Body of pancreas (tissue), 4 donors: ENCODE measurements around the gene LGALS4. TPM values are rescaled to one million over a fixed set of nuclear protein-coding genes. Genes with fewer than 3 reads are reported as not detected.
"Not testable (repeated sequence)": the region's sequence is repeated elsewhere in the genome, so short reads cannot be mapped to it uniquely, and the experiment has no call there.

ENCODE experiments used
- ATAC-seq: fragments of 150-250 bp; one replicate; pipeline ENCODE4 v1.9.1; 2016
- DNase-seq, 4 donors: peaks; one replicate each; pipeline ENCODE4 v3.0.0-alpha.2; 2019
- H3K27ac ChIP-seq, 4 donors: fragments of 200-600 bp; sonication (generic); 1 replicate in 3 of 4; 2 replicates in 1 of 4; pipeline versions ENCODE4 v1.5.1 to v1.6.1; 2016 to 2019; ENCODE audit warnings: mild to moderate bottlenecking in 1 of 4, mixed read lengths in 1 of 4, moderate library complexity in 1 of 4
- H3K27me3 ChIP-seq, 2 donors: fragments of 200-600 bp; sonication (generic); one replicate each; pipeline ENCODE4 v1.6.0; 2016; ENCODE audit warnings: mild to moderate bottlenecking in 1 of 2
- H3K36me3 ChIP-seq, 2 donors: fragments of 200-600 bp; sonication (generic); replicated peaks in 1 of 2; 2 replicates each; pipeline ENCODE4 v1.5.1; 2016; ENCODE audit warnings: low read depth in 2 of 2; ENCODE audit not compliant: insufficient read depth in 1 of 2
- H3K4me1 ChIP-seq: fragments of 200-600 bp; sonication (generic); one replicate; pipeline ENCODE4 v1.6.0; 2016
- H3K4me3 ChIP-seq, 2 donors: fragments of 200-600 bp; sonication (generic); 1 replicate in 1 of 2; 2 replicates in 1 of 2; pipeline ENCODE4 v1.5.1; 2016 to 2019
- H3K9me3 ChIP-seq, 3 donors: fragments of 200-600 bp; sonication (generic); 1 replicate in 2 of 3; 2 replicates in 1 of 3; pipeline ENCODE4 v1.5.1; 2016
- POLR2A ChIP-seq, 3 donors: fragments of 450-650 bp; IDR thresholded peaks; one replicate each; pipeline ENCODE4 v1.6.1; 2016; ENCODE audit warnings: antibody characterized with exemption in 3 of 3, mild to moderate bottlenecking in 2 of 3
- WGBS, 2 donors: methylation state at CpG; one replicate each; pipeline ENCODE4 v1.1.5; 2017; 5-methylcytosine and 5-hydroxymethylcytosine counted together
- intact Hi-C: fragments of 100-400 bp; cut with DNase I; formaldehyde crosslinking; loops from one replicate; pipeline ENCODE4 v1.15.1; 2023
- total RNA-seq, 2 donors: library from RNA; depleted of rRNA; stranded (reverse); fragments of >200 nt; gene quantifications; one replicate each; pipeline ENCODE4 v1.1.0, GENCODE V29; 2016
- TF ChIP-seq, protein P1 (sequence below), 7 experiments: fragments of 450-650 bp in 4 of 7; fragments of 200-600 bp in 3 of 7; sonication (generic) in 3 of 7; IDR thresholded peaks; one replicate each; pipeline ENCODE4 v1.5.1; 2016 to 2019; ENCODE audit warnings: antibody characterized with exemption in 7 of 7

Gene LGALS4
- total RNA-seq, 2 donors from 2014 or later, result 54.1 to 153 TPM

DNA sequence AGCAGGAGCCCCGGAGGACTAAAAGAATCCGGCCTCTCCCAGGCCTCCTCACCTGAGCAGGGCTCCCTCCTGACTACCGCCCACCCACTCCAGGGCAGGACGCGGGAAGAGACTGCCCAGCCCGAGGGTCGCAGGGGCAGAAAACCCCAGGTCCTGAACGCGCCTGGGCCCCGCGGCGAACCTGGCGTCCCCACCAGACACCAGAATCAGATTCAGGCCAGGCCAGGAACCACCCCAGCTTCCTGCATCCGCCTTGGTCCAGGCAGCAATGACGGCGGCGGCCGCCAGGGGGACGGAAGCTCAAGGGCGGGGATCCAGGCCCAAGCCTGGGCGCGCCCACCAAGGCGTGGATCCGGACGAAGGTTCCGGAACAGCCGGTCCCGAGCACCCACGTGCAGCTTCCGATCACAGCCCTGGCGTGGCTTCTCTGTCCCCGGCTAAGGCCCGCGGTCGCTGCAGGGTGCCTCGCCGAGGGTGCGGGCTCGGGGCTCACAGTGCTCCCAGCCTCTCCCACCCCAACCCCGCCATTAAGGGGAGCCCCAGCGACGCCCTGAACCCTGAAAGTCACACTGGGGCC, 43.0 kb downstream of the LGALS4 start:
- TF ChIP-seq POLR2A (IDR thresholded peaks at IDR 0.05), result peak in 1 of 3 donors; percentile 27
- TF ChIP-seq, protein P1, sequence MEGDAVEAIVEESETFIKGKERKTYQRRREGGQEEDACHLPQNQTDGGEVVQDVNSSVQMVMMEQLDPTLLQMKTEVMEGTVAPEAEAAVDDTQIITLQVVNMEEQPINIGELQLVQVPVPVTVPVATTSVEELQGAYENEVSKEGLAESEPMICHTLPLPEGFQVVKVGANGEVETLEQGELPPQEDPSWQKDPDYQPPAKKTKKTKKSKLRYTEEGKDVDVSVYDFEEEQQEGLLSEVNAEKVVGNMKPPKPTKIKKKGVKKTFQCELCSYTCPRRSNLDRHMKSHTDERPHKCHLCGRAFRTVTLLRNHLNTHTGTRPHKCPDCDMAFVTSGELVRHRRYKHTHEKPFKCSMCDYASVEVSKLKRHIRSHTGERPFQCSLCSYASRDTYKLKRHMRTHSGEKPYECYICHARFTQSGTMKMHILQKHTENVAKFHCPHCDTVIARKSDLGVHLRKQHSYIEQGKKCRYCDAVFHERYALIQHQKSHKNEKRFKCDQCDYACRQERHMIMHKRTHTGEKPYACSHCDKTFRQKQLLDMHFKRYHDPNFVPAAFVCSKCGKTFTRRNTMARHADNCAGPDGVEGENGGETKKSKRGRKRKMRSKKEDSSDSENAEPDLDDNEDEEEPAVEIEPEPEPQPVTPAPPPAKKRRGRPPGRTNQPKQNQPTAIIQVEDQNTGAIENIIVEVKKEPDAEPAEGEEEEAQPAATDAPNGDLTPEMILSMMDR (IDR thresholded peaks at IDR 0.05), result peak in 6 of 7 experiments; percentile 47 to 87 (median 74)
- peak; percentile 67 for ATAC-seq
- H3K9me3 ChIP-seq, result no peaks in the 10 kb centered on the region
- H3K27me3 ChIP-seq, result no peaks in the 10 kb centered on the region
- peak; percentile 62 to 84 (median 81) for DNase-seq
- 26 to 67% methylated on average over 7 to 42 of the region's 42 CpGs for WGBS, 2 donors
- intact Hi-C loops, result no loop called here
- H3K27ac ChIP-seq, result peak overlapping the region in 1 of 4 donors; percentile 46
- H3K36me3 ChIP-seq, result no peaks in the 10 kb centered on the region
- peaks cover 4% of the 10 kb centered on the region for H3K4me1 ChIP-seq
- H3K4me3 ChIP-seq, result no peak overlapping the region

DNA sequence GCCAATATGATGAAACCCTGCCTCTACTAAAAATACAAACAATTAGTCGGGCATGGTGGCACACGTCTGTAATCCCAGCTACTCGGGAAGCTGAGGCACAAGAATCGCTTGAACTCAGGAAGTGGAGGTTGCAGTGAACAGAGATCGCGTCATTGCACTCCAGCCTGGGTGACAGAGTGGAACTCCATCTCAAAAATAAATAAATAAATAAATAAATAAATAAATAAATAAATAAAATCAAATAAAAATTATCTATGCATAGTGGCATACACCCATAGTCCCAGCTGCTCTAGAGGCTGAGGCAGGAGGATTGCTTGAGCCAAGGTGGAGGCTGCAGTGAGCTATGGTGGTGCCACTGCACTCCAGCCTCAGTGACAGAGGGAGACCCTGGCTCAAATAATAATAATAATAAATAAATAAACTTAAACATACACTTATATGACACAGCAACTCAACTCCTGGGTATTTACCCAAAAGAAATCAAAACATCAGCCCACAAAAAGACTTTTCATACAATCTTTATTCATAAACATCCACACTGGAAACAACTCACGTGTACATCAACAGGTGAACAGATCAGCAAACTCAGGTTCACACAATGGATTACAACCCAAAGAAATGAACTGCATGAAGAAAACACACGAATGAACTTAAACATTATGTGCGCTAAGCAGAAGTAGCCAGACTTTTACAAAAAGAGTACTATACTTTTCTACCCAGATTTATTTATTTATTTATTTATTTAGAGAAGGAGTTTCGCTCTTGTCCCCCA, 46.3 kb downstream of the LGALS4 start:
- Histone ChIP-seq H3K4me3 (no peak overlapping the region), H3K9me3 (no peaks in the 10 kb centered on the region), H3K4me1 (peaks cover 9% of the 10 kb centered on the region), H3K27ac (no peak overlapping the region), H3K27me3 (no peaks in the 10 kb centered on the region), H3K36me3 (no peaks in the 10 kb centered on the region)
- intact Hi-C loops, result no loop called here
- WGBS, 2 donors, result 80 to 83% methylated on average over 10 of the region's 10 CpGs
- no peak for ATAC-seq
- DNase-seq, result no peak
- no peak for TF ChIP-seq POLR2A (IDR thresholded peaks at IDR 0.05)
- TF ChIP-seq, protein P1 (IDR thresholded peaks at IDR 0.05), result no peak

DNA sequence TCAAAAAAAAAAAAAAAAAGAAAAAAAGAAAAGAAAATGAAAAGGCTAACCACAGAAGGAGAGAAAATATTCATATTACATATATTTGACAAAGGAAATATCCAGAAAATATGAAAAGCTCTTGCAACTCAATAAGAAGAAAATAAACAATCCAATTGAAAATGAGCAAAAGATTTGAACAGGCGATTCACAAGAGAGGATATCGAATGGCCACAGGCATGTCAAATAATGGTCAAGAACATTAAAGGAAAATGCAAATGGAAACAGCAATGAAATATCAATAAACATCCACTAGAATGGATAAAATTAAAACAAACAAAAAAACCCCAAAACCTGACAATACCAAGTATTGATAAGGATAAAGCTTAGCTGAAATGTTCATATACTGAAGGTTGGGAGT, 47.5 kb downstream of the LGALS4 start:
- no peak overlapping the region for H3K27ac ChIP-seq
- no peaks in the 10 kb centered on the region for H3K27me3 ChIP-seq
- intact Hi-C loops, result no loop called here
- WGBS, 2 donors, result 89 to 99% methylated on average over 2 of the region's 2 CpGs
- DNase-seq, result no peak
- H3K9me3 ChIP-seq, result no peaks in the 10 kb centered on the region
- peaks cover 9% of the 10 kb centered on the region for H3K4me1 ChIP-seq
- no peak overlapping the region for H3K4me3 ChIP-seq
- no peaks in the 10 kb centered on the region for H3K36me3 ChIP-seq
- no peak for ATAC-seq
- TF ChIP-seq, protein P1 (IDR thresholded peaks at IDR 0.05), result no peak
- no peak for TF ChIP-seq POLR2A (IDR thresholded peaks at IDR 0.05)

DNA sequence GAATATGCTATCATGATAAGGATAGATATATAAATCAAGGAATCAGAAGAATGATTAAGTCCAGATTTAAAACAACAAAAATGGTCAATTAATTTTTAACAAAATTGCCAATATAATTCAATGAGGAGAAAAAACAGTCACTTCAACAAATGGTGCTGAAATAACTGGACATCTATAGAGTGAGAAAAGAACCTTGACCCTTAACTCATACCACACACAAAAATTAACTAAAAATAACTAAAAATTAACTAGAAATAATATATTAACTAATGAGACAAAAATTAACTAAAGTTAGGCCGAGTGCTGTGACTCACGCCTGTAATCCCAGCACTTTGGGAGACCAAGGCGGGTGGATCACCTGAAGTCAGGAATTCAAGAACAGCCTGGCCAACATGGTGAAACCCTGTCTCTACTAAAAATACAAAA, 48.9 kb downstream of the LGALS4 start:
- TF ChIP-seq POLR2A (IDR thresholded peaks at IDR 0.05), result peak in 1 of 3 donors; percentile 47
- TF ChIP-seq, protein P1 (IDR thresholded peaks at IDR 0.05), result no peak
- Histone ChIP-seq H3K9me3 (no peaks in the 10 kb centered on the region), H3K4me1 (peaks cover 5% of the 10 kb centered on the region), H3K36me3 (no peaks in the 10 kb centered on the region), H3K27ac (peak overlapping the region in 3 of 4 donors; percentile 6 to 74 (median 50)), H3K4me3 (no peak overlapping the region), H3K27me3 (no peaks in the 10 kb centered on the region)
- WGBS, 2 donors, result 69 to 71% methylated on average over 3 of the region's 3 CpGs
- ATAC-seq, result peak; percentile 75
- intact Hi-C loops, result no loop called here
- DNase-seq, result peak in 3 of 4 donors; percentile 20 to 48 (median 28)

DNA sequence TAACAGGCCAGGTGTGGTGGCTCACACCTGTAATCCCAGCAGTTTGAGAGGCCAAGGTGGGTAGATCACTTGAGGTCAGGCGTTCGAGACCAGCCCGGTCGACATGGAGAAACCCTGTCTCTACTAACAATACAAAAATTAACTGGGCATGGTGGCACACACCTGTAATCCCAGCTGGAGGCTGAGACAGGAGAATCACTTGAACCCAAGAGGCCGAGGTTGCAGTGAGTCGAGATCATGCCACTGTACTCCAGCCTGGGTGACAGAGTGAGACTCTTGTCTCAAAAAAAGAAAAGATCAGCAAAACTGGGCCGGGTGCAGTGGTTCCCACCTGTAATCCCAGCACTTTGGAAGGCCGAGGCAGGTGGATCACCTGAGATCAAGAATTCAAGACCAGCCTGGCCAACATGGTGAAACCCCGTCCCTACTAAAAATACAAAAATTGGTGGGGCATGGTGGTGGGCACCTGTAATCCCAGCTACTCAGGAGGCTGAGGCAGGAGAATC, 50.8 kb downstream of the LGALS4 start:
- 88 to 95% methylated on average over 9 of the region's 9 CpGs for WGBS, 2 donors
- H3K9me3 ChIP-seq, H3K4me3 ChIP-seq, H3K27me3 ChIP-seq, H3K36me3 ChIP-seq, H3K27ac ChIP-seq, intact Hi-C loops, H3K4me1 ChIP-seq, ATAC-seq, DNase-seq: not testable (repeated sequence)

DNA sequence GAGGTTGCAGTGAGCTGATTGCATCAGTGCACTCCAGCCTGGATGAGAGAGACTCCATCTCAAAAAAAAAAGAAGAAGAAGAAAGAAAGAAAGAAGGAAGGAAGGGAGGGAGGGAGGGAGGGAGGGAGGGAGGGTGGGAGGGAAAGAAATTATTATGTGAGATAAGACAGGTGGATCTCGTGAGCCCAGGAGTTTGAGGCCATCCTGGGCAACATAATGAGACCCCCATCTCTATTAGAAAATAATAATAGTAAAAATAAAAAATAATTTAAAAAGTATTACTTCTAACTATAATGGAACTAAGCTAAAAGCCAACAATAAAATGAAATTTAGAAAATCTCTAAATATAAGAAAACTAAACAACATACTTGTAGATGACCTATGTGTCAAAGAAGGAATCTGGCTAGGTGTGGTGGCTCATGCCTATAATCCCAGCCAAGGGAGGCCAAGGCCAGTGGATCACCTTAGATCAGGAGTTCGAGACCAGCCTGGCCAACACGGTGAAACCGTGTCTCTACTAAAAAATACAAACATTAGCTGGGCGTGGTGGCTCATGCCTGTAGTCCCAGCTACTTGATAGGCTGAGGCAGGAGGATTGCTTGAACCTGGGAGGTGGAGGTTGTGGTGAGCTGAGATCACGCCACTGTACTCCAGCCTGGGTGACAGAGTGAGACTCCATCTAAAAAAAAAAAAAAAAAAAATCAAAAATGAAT, 51.8 kb downstream of the LGALS4 start:
- DNase-seq, H3K36me3 ChIP-seq, H3K9me3 ChIP-seq, intact Hi-C loops, H3K4me1 ChIP-seq, H3K27me3 ChIP-seq, H3K4me3 ChIP-seq, ATAC-seq: not testable (repeated sequence)
- WGBS, 2 donors, result 60 to 62% methylated on average over 6 of the region's 6 CpGs
- H3K27ac ChIP-seq, result peak overlapping the region in 1 of 4 donors; percentile 2
